SHP77 treated with DMSO at 0.1 percent for 48 hours (cell line): ENCODE data around the gene OR4F29.
"Not testable (repeated sequence)": the region's sequence is repeated elsewhere in the genome, so short reads cannot be mapped to it uniquely, and the experiment has no call there.

Experiments used
- DNase-seq: peaks from one replicate; lab custom pipeline; 2025; lab: John Stamatoyannopoulos, UW

Gene OR4F29

GRCh38 chr1:451578-451977 is at the start of gene OR4F29:
Gene OR4F29 (minus strand): TSS chr1:451678. CDS start chr1:451678, 0 bp downstream.
- DNase-seq = not testable (repeated sequence)
